Dermis microvascular lymphatic vessel endothelial cell (primary cell): Measurements from ENCODE around the gene CERKL. TPM values are rescaled to one million over a fixed set of nuclear protein-coding genes. Genes with fewer than 3 reads are reported as not detected.

ENCODE experiments used
- DNase-seq, 2 donors: peaks; one replicate each; pipeline versions ENCODE4 v3.0.0 to v3.0.0-alpha.2; 2010; ENCODE audit warnings: low read depth in 2 of 2
- total RNA-seq: library from RNA; depleted of rRNA; stranded (reverse); fragments of >200 nt; gene quantifications from 2 replicates; pipeline ENCODE4 v1.2.1, GENCODE V29; 2014

The CERKL gene
- total RNA-seq, 1 donor from 2014 or later: not detected

- DNase-seq: no peak
These were observed 78.1 kb downstream of the CERKL start for GRCh38 chr2:181578829-181579228.

DNA sequence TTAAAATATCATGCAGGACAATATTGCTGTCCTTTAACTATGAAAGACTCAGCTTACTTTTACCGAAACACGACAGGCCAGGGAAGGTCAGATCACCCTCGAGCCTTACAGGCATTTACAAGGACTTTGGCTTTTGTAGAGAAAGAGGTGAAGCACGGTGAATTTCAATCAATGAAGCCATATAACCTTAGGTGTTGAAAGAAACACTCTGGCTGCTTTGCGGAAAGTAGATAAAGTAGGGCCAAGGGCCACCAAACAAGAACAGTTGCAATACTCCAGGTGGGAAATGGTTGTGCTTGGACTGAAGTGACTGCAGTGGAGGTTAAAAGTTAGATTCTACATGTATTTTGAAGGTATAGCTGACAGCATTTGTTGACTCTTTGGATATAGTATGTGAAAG, 80.5 kb downstream of the CERKL start:
- no peak for DNase-seq

DNA sequence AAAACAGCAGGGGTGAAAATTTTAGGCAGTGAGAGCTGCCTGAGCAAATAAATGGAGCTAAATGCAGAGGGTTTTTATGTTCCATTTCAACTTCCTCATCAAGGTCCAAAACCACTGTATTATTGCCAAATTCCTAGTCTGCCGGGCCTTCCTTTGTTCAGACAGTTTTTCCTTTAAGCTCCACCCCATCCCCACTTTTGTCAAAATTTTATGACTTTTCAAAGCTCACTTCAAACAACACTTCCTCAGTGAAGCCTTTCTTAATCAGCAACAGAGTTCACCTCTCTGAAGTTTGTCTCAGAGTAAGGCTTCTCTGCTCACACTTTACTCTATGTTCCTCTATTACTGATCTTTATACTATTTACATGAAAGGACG, 81.3 kb downstream of the CERKL start:
- DNase-seq: no peak

- no peak for DNase-seq
These were observed 81.8 kb downstream of the CERKL start for GRCh38 chr2:181575024-181575649.

DNA sequence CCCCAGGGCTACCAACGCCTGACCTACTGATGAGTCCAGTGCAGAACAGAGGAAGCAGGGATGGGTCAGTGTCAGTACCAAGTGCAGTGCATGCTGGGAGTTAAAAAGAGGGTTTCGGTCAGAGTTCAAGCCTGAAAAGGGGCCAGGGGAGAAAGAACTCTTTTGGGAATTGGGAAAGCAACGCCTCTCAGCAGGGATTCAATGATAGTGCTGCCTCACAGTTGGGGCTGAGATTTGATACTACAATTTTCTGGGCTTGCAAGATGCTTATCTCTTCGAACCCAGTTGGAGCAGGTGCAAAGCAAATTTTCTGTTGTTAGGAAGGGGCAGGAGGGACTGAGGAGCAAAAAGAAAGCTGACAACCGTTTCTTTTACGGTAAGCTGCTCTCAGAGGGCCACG, 82.6 kb downstream of the CERKL start:
- no peak for DNase-seq

DNA sequence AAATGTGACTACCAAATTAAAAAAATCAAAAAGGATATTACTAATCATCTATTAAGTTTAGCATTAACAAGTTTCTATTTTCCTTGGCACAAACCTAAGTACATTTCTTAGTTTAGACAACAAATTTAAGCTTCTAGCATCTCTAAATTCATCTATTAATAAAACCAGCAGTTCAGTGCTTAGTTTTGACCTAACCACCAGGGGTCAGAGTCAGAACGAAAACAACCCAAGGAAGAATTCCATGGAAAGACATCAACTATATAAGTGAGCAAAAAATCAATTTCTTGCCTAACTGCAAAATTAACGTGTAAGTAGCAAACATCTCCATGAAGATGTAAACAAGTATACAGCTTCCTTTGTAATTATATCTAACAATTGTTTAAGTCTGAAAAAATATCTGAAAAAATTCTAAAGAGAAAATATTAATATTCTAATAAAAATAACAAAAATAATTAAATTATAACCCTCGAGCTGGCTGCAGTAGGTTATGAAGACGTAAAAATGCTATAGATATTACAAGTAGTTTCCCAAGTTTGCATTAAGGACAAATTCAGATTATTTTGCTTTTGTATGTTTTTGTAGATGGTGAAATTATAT, 83.7 kb downstream of the CERKL start:
- peak; percentile 21 to 49 for DNase-seq

DNA sequence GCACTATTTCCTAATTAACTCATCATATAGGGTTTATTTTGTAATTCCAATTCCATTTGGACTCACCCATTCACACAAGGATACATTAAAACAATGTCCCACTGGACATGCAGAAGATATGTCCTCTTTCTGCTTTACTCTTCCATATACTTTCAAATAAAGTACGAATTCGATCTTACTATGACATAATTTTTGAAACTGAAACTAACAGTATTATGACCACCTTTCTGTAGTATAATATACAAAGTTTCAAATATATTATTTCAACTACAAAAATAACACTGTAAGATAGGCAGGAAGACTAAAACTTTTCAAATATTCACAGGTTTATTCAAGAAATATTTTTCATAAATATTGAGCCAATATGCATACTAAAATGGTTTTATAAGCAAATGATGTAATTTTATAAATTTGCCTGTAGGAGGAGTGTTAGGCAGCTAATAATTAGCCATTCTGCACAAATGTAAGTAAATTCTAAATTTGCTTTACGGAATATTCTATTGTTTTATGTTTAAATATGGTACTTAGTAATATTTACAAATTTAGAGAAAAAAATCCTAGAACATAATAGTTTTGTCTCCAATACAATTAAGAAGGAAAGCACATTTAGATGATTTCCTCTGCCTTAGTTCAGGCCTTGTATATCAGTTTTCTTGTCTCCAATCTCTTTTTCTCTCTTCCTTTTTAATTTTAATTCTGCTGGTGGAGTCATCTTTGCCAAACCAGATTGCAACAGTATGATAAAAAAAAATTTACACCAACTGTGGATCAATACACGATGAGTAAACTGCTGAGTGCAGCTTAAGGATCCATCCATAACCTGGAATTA, 85.9 kb downstream of the CERKL start:
- peak in 1 of 2 donors; percentile 12 for DNase-seq

GRCh38 chr2:181570059-181570458, 86.8 kb downstream of the CERKL start:
- no peak for DNase-seq

- no peak for DNase-seq
These were observed 90.4 kb downstream of the CERKL start for GRCh38 chr2:181566334-181567032.

- DNase-seq: no peak
These were observed 93.7 kb downstream of the CERKL start for GRCh38 chr2:181563101-181563692.

DNA sequence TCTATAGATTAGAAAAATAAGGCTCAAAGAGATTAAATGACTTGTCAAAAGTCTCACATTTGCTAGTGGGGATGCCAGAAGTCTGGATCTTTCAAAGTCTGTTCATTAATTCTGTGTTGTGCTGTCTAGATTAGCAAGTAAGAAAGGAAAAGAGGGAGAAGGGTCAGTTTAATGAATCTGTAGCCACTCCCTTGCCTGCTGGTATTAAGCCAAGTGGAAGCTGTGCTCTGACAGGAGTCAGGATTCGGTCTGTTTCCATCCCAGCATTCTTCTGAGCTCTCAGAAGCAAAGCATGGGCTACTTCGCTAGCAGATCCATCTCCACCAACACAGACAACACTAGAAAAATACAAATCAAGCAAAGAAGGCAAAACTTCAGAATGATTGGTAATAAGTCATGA, 98.5 kb downstream of the CERKL start:
- DNase-seq: no peak

DNA sequence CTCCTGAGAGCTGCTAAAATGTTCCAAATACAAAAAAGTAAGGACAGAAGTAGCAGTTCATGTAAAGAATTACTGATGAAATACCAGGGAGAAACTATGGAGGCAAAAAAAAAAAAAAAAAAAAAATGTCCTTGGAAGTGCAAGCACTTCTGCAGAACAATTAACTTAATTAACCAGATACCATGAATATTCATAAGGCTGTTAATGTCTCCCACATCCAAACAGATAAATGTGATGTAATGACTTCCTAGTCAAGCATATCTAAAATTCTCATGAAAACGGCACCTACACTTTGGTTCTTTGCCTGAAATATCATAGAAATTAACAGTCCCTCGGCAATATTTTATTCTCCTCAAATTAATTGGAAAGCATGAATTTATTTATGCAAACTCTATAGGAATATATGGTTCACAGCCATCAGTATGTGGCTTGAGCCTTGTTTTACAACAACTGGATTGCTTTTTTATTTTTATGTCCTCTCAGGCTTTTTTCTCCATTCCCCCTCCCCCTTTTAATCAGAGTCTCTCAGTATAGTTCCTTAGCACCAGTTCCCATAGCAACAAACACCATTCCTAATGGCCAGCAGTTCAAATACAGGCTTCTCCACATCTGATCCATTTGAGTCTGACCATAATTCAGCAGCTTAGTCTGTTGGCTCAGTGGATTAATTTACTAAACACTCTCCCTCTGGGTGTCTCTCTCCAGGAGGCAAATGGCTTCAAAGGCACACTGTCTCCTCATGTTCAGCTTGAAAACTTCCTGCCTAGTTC, 102.7 kb downstream of the CERKL start:
- DNase-seq: no peak

- DNase-seq: no peak
These were observed 103.7 kb downstream of the CERKL start for GRCh38 chr2:181553244-181553643.

DNA sequence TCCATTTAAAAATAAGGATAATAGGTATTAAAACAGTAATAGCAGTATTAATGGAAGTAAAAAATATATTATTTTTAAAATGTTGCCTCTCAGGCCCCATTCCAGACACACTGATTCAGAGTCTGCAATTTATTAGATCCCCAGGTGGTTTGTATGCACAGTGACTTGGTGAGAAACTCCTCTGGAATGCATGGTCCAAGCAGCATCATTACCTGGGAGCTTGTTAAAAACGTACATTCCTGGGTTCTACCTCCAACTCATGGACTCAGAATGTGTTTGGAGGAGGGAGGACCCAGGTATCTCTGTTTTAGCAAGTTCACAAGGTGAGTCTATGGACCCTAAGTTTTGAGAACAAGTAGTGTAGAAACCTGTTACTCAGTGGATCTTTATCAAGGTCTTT, 104.1 kb downstream of the CERKL start:
- no peak for DNase-seq

GRCh38 chr2:181546086-181546485, 110.8 kb downstream of the CERKL start:
- no peak for DNase-seq

DNA sequence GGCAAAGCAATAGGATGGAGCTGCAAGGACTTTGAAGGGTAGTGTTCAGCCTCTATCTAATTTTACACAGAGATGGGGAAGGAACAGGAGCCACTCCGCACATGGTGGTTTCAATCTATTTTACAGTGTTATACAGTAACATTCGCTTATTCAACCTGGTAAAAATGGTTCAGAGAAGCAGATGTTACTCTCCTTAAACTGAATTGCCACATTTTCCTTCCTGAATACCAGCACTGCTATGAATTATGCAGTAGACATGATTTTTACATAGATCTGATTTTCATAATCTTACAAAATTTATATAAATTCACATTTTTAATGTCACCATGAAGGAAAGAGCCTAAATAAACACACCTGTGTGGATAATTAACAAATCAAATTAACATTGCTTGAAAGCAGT, 114.7 kb downstream of the CERKL start:
- no peak for DNase-seq

GRCh38 chr2:181540421-181540820, 116.5 kb downstream of the CERKL start:
- DNase-seq: no peak

- DNase-seq: no peak
These were observed 120.2 kb downstream of the CERKL start for GRCh38 chr2:181536730-181537129.

DNA sequence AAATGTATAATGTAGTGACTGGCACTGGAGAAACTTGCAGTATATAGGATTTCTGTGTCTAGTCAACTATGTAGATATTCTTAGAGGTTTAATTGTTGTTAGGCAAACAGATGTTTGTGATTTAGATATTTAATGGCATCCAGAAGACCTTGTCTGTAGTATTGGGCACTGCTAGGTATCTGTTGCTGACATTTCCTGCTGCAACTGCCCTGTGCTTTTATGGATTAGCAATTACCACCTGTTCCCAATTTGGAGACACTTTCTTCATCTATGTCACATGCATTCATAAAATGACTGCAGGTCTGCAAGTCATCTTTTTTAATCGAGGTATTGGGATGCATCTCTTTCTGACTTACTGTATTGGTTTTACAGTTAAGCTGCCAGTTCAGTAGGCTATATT, 128.5 kb downstream of the CERKL start:
- DNase-seq: no peak

DNA sequence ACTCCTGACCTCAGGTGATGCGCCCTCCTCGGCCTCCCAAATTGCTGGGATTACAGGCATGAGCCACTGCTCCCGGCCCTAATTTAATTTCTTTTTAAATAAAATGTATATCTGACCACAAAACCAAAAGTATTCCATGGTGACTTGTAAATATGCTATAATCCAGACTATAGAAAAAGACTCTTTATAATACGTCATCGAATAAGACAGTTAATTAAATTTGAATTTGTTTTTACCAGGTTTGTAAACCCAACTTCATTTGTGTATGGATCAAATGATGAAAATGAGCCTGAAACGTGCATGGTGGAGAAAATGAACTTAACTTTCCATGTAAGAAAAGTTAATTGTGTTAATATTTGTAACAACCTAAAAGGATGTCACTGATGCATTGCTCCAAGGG, 129.8 kb downstream of the CERKL start:
- DNase-seq: no peak

DNA sequence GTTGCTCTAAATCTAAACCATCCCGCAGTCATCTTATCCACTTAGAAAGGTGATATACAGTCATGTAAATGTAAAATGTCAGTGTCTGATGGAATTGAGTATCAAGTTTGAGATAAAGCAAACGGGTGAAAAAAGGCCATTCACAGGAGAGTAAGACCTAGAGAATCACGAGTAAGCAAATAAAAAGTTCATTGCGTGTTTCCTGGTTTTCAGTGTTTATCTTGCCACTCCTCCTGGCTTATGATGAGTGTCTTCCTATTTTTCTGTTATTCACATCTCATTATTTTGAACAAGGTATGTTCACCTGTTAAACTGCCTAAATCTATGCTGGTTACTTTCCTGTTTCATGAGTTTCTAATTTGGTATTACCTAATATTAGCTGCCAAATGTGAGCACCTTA, 130.9 kb downstream of the CERKL start:
- DNase-seq: no peak
